ENCODE measurements around the gene COL4A2.

The COL4A2 gene

DNA sequence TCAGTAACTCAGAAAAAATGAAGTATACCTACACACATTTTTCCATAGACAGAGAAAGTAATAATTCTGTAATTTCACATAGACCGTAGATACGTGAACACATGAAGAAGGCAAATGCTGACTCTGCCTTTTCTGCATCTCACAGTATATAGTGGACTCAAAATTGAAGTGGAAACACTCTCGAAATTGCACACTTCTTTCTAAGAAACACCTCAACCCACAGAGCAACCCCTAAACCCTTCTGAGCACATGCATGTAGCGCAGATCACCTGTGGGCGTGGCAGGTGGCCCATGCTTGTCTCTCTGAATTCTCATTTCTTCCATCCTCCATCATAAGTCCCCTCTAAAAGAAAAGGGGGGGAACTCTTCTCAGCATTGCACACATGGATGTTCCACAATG, 34.9 kb upstream of the COL4A2 start:
- no peak for DNase-seq (ENCODE audit: low spot score)

DNA sequence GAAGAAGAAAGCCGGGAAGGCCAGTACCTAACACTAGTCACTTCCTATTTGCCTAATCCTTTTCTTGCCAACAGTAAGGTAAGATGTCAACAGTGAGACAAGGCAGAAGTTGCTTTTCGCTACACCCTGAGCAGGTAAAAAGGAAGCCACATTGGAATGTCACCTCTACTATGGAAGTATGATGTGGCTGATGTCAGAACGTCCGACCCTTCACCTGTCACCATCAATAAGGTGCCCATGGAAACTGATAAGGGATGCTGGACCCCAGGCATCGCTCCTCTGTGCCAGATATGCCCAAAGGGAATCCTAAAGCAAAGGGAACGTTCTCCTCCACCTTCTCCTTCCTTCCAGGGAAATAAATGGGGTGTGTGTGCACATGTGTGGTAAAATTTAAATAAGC, 34.4 kb upstream of the COL4A2 start:
- no peak for DNase-seq (ENCODE audit: low spot score)

DNA sequence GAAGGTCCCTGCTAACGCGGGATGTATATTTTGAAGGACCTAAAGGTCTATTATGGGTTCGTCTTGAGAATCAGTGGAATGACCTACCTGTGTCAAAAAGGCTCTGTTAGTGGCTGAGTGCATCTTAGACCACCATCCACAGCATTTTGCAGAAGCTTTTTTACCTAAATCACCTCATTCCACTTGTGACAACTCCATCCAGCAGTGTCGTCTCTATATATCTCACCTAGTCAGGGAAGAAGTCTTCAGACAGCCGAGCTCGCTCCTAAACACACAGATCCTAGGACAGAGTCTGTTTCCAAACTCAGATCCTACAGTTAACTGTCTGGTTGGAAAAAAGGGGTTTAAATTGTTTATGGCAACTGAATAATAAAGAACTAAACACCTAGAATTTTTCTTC, 33.8 kb upstream of the COL4A2 start:
- no peak for DNase-seq (ENCODE audit: low spot score)

DNA sequence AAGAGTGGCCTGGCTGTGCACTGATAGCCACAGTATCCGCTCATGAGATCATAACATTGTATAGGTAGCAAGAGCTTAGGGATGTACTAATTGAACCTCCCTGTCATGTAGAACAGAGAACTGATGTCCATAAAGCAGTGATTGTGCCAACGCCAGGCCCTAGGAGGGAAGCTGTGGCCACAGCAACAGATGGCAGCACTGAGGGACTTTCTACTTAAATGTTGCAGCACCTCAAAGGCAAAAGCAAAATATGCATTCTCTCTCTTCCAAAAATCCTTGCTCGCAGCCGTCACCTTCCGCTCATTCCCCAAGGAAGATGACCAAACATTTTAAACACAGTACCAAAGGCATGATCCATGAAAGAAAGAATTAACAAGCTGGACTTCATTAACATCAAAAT, 32.4 kb upstream of the COL4A2 start:
- no peak for DNase-seq (ENCODE audit: low spot score)

DNA sequence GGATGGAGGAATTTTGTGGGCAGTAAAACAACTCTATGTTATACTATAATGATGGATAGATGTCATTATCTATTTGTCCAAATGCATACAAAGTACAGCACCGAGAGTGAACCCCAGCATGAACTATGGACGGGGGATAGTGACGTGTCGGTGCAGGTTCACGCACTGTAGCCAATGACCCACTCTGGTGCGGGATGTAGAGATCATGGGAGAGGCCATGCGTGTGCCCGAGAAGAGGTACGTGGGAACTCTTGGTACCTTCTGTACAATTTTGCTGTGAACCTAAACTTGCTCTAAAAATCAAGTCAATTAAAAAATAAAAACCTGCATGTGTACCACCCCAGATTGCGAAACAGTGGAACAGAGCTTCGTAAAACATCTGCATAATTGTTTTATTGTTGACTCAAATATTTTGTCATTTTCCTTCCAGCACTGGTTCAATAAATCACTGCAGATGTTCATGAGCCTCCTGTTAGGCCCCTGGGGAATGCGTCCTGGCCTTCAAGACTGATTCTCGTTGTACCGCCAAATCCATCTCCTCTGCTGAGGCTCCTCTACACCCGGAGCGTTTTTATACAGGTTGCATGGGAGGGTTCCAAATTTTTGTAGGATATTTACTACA, 31.0 kb upstream of the COL4A2 start:
- no peak for DNase-seq (ENCODE audit: low spot score)

DNA sequence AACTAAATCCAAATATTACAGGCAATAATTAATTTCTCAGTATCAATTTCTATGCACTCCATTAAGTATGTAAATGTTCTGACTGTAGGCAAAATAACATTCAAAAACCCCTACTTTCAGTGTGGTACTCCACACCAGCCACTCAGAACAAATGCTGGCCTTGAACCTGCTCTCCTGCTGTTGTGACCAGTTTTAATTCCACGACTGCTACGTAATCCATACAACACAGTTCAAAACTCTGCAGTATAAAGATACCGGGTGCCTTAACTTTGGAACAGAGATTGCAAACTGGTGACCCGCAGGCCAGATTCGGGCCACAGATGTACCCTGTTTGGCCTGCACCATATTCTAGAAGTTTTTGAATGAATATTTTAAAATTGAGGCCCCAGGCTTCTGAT, 30.5 kb upstream of the COL4A2 start:
- no peak for DNase-seq (ENCODE audit: low spot score)

DNA sequence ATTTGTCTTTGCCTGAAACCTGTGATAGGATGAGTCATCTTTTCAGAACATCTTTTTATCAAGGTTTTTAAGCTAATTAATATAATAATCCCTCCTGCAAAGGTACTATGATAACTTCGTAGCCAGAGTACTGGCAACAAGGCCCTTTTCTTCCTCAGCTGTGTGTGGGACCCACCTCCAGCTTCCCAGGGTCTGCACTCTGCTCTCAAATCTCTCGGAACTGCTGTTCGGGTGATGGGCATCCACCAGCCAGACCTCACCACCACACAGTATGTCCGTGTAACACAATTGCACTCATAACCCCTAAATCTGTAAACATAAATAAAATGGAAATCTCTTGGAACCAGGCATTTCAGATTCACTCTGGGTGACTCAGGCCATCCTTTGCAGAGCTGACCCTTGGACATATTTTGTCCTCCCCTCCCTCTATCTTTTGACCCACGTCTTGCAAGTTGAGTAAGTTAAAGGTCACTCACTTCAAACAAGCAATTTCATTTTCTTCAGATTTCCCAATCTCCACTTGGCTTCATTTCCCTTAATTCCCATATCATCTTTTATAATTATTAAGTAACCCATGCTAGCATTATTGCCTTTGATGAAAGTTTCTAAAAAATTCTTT, 29.6 kb upstream of the COL4A2 start:
- DNase-seq (ENCODE audit: low spot score) = no peak

DNA sequence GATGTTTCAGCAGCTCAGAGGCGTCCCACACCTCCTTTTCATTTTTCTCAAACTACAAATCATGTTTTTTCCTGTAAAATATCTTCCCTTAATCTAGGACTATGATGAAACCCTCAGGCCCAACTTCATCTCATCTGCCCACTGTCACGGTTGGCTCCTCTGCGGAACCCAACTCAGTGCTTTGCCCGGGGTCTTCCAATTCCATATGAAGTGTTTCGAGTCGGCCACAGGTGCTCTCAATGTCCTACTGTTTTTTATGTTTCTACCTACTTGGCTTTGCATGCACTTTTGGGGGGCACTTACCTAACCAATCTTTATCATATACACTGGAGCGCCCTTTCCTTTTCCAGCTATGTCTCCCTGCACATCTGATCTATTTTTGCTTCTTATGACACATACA, 28.2 kb upstream of the COL4A2 start:
- no peak for DNase-seq (ENCODE audit: low spot score)

DNA sequence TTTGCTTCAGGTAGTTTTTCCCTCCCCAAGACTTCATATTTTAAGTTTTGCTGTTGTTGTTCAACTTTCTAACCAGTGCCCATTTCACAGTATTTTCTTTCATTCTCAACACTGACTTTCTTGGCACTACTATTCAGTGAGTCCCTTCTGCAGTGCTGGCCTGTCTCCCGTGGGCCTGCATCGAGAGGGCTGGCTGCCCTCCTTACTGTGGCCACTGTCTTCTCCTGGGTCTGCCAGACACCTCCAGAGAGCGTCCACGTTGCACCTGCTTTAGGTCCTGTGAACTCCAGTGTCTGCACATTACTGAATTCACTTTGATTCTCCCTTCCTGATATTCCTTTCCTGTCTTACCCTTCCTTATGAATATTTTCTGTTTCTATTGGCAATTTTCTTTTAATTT, 27.4 kb upstream of the COL4A2 start:
- no peak for DNase-seq (ENCODE audit: low spot score)

DNA sequence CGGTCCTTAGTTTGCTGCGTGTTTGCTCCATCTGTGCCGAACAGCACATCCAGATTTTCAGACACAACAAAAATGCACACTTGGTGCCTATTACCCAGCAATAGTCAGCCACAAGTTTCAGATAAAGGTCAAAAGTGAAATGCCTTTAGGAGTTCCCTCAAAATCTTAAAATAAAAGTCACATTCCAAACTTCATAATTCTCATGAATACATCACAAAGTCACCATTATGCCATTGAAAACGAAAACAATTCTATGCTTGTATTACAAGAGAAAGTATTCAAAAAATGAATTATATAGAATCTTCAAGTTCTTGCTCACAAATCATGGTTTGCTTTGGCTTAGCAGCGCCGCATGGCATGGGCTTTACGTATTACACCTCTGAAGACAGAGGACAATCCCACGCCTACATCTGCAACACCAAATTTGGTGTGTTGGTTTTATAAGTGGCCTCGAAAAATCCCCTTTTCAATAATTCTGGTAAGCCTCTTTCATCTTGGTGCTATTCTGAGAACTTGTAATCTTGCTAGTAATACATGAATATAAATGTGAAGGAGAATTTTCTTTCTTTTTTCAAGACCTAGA, 26.8 kb upstream of the COL4A2 start:
- DNase-seq (ENCODE audit: low spot score) = no peak

DNA sequence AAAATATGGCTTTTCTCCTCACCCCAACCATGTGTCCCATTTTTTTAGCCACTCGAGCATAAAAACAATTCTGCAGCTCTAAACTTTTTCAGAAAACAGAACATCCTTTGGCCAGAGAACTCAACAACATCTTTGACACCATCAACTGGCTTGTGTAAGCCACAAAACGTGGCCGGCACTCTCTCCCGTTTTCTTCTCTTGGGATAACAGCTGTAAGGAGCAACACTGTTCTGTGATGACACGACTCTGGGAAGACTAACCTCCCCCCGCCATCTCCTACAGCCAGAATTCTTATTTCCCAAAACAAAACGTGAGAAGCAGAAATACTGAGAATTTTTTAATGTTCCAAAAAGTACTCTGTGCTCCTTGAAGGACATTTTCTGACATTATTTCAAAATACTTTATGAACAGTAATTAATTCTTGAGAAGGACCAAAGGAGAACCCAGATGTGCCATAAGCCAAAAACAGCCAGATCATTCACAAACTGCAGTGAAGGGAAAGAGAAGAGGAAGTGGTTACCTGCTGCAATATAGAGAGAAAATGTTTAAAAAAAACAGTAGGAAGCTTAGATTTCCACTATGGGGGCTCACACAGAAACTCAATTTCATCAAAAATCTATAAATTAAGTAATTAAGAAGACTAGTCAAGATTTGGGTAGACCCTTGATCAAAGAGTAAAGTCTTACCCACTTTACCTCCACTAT, 25.9 kb upstream of the COL4A2 start:
- no peak for DNase-seq (ENCODE audit: low spot score)

DNA sequence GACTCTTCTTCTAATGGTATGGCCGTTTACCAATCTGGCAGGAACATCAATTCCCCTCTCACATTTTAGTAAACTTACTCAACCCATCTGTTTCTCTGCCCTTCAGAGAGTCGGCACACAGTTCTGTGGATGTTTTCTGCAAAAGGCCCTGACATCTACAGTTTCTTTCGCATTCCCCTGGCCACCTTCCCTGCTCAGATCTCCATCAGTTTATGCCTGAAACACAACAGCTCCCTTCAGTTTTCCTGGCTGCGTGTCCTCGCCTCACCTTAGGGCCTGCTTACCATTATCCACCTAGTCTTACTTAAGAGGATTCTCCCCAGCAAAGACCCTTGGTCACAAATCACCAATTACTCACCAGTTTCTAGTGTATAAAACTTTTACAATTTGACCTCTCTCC, 25.3 kb upstream of the COL4A2 start:
- no peak for DNase-seq (ENCODE audit: low spot score)

DNA sequence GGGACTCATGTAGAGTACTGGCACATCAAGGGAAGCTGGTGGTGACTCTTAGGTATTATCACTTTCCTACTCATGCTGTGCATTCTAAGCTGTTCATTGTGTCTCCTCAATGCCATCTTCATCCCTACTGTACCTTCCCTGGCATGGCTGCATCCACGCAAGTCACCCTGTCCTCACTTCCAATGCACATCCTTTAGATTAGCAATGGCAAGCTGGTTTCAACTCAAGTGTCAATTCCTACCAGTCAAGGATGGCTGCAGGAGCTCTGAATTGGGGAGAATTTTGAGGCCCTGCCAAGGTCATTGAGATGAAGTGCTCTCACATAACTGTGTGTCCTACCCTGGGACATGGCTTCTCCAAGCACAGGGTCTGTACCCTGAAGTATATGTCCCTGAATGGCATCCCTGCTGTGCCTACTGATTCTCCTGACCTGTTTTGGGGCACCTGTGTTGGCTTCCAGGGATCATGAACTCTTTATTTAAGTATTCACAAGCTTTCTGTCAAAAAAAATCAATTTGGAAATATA, 24.7 kb upstream of the COL4A2 start:
- no peak for DNase-seq (ENCODE audit: low spot score)

DNA sequence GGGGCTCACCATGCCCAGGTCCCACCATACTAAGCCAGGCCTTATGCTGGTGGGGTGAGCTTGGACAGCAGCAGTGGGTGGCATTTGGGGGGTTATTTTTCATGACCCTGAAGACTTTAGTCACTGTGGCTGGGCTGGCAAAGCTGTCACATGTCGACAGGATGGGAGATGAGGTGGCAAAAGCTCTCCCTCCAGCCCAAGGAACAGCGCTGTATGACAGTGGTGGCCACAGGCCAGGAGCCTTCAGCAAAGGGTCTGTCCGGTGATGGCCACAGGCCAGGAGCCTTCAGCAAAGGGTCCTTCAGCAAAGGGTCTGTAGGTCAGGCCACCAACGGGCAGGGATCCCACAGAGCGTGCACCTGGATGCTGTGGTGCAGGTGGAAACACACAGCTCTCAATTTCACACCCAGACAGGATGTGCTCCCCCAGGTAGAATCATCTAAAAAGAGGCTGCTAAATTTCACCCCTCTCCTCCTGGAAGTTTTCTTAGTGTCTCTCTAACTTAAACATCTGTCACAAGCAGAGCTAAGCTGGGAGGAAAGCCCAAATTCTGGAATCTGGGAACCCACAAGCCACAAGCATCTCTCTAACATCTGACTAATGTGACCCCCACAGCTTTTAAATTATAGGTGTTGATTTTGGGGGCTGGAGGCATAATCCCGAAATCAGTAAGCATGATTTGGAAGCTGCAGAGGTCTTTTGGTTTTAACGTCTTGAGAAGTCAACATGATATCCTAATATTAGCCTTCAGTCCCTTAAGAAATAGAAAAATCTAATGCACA, 23.2 kb upstream of the COL4A2 start:
- no peak for DNase-seq (ENCODE audit: low spot score)

DNA sequence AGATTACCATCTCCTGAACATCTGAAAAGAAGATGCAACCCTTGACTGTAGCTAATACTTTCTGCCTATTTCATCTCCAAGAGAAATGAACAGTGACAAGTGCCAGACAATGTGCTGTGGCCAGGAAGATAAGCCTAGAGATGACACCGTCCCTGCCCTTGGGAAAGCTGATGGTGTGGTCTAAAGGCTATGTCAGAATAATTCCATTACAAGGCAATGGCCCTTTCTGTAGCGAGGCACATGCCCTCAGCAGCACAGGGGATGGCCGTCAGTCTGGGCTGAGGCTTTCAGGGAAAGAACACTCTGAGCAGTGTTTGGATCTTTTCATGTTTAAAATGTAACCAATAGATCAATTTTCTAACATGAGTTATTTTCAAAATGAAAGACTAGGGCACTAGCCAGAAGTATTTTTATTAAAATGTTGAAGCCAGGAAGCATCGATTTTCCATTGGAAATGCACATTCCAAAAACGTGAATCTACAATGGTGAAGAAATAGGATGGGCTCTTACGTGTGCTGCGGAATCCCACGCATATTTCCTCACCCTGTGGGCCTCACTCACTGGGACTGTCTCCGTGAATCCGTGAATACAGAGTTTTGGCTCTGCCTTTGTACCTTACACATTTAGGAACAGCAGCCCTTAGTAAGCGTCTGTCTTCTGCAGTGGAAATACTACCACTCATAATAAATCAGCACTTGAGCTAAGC, 22.2 kb upstream of the COL4A2 start:
- DNase-seq (ENCODE audit: low spot score) = no peak

DNA sequence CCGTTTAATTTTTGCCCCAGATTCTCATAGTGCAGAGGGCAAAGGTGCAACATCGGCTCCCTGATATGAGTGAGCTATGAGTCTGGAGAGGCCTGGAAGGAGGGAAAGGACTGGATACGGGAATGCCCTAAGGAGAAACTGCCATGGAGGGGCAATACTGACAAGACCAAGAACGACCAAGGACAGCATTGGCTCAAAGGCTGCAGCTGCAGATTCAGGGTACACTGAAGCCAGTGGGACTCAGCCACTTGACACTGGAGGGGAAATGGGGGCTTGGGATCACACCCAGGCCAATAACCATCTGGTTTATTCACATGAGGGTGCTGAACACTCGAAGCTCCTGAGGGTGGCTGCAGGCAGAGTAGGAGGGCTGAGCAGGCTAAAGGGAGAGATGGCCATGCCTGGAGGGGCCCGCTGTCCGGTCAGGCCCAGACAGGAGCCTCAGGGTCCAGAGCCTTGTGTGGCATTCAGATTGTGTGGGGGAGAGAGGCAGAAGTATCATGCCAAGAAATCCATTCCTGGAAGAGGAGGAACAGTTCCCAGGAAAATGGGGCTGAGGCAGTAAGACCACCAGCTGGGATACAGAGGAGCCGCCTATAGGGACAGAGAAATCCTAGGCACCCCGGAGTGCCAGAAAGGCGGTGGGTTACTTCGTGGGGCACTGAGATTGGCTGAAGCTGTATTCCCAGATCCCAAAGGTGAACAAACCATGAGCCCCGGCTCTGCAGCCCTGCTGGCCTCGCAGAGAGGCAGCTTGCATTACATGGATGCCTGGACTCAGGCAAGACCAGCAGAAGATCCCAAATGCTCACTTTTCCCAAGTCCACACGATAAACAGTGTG, 20.9 kb upstream of the COL4A2 start:
- no peak for DNase-seq (ENCODE audit: low spot score)

DNA sequence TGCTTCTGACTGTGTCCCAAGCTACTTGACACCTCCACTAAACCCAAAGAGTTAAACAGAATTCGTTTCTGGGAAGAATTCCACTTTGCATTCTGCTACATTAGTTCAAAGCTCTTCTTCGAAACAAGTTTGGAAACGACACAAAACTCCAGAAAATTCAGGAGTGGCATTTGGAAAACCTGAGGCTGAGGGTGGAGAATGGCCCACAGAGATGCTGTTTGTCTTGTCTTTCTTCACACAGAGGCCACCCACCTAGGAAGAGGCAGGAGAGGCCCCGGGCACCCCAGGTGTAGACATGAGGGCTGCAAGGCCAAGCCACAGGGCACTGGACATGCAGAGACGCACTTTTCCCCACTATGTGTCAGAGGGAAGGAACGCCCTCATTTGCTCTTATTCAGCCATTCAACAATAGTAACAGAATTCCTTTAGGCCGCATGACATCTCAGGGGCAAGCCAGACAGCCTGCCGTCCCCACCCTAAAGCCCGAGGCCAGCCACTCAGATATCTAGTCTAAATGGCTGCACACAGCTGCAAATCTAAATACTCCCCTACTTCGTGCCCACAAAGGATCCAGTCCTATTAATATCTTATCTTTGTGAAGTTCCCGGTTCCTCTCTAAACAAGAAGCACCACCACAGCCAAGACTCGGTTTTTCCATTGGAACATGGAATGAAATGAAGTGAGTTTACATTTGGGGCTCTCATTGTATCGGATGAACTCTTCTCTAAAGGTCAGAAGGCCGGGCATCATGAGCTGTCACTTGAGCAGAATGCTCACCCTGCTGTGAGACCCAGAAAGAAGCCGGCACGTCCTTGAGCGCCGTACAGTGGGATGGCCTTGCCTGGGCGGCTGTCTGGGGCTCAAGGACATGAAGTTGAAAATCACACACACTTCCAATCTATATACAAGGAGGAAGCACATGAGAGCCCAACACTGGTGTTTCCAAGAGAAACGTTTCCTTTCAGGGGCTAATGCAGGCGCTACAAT, 20.0 kb upstream of the COL4A2 start:
- no peak for DNase-seq (ENCODE audit: low spot score)

DNA sequence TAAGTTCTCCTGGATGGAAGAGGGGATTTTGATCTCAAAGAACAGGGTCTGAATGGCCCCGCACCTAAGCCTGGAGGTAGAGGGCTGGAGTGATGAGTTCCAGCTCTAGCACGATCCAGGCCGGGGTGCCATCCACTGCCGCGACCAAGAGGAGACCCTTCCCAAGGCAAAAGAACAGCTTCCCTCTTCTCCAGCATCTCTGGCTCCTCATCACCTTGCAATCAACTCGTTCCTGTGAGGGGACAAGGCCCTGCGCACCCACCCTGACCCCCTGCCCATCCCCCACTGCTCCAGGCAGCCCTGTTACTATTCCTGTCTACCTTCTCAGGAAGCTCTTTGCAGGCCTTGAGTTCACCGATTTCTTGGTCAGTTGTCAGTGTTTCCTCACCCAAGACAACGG, 17.9 kb upstream of the COL4A2 start:
- DNase-seq (ENCODE audit: low spot score) = no peak

DNA sequence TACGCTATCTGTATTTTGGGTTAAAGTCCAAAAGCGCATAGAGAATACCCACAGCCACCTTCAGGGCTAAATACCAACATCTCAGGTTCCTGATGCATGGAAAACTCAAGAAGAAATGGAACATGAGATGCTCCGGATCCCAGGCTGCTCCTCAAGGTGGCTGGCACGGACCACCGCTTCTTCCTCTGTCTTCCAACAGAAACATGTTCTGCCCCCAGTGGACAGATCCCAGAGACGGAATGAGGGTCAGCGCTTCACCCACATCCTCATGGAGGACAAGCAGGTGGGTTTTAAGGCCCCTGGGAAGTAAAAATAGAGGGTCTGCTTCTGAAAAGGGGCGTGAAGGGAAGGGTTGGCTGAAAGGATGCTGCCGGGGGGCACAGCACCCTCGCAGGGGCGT, 17.4 kb upstream of the COL4A2 start:
- DNase-seq (ENCODE audit: low spot score) = no peak

DNA sequence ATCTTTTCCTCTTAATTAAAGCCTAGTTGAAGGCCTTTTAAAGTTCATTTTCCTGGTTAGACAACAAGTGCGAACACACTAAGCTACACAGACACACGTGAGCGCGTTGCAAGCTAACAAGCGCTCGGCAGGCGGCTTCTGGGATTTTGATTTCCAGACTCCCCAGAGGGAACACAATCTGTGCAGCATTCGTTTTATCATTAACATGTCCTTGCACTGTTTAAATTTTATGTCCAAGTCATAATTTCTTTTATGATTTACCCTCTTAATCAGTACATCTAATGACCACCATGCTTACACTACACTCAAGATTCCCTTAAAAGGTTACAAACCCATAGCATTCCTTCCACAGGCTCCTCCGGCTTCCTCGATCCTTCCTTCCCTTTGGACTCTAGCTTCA, 16.9 kb upstream of the COL4A2 start:
- no peak for DNase-seq (ENCODE audit: low spot score)

Data from cerebellar cortex (tissue), 1 donor.